ENCODE results near the gene GPBAR1.

Gene GPBAR1

DNA sequence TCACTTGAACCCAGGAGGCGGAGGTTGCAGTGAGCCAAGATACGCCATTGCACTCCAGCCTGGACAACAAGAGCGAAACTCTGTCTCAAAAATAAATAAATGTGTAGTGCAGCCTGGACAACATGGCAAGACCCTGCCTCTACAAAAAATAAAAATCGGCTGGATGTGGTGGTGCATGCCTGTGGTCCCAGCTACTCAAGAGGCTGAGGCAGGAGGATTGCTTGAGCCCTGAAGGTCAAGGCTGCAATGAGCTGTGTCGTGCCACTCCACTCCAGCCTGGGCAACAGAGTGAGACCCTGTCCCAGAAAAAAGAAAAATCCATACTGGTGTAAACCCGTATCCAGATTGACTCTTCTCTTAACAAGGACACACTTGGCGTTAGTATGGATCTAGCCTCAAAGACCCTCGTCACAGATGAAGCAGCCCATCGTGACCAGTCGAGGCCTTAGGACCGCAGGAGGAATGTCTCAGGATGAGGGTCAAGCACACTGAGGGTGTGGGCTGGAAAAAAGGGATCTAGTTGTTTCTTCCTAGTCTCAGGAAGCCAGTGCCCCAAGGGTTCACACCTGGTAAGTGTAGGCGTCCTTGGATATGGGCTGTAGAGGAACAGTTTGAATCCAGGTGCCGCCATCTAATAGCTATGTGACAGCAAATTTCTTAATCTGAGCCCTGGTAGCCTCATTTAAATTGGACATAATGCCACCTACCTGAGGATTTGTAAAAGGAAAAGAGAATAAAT lies 4.0 kb upstream of the GPBAR1 start:
- no peak for DNase-seq (ENCODE audit: low read depth)
- TF ChIP-seq, protein P1, sequence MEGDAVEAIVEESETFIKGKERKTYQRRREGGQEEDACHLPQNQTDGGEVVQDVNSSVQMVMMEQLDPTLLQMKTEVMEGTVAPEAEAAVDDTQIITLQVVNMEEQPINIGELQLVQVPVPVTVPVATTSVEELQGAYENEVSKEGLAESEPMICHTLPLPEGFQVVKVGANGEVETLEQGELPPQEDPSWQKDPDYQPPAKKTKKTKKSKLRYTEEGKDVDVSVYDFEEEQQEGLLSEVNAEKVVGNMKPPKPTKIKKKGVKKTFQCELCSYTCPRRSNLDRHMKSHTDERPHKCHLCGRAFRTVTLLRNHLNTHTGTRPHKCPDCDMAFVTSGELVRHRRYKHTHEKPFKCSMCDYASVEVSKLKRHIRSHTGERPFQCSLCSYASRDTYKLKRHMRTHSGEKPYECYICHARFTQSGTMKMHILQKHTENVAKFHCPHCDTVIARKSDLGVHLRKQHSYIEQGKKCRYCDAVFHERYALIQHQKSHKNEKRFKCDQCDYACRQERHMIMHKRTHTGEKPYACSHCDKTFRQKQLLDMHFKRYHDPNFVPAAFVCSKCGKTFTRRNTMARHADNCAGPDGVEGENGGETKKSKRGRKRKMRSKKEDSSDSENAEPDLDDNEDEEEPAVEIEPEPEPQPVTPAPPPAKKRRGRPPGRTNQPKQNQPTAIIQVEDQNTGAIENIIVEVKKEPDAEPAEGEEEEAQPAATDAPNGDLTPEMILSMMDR (conservative IDR thresholded peaks at IDR 0.05; ENCODE audit: low read depth, low read length), result no peak
- H3K4me3 ChIP-seq (ENCODE audit: low read depth, low read length), result no peak overlapping the region

DNA sequence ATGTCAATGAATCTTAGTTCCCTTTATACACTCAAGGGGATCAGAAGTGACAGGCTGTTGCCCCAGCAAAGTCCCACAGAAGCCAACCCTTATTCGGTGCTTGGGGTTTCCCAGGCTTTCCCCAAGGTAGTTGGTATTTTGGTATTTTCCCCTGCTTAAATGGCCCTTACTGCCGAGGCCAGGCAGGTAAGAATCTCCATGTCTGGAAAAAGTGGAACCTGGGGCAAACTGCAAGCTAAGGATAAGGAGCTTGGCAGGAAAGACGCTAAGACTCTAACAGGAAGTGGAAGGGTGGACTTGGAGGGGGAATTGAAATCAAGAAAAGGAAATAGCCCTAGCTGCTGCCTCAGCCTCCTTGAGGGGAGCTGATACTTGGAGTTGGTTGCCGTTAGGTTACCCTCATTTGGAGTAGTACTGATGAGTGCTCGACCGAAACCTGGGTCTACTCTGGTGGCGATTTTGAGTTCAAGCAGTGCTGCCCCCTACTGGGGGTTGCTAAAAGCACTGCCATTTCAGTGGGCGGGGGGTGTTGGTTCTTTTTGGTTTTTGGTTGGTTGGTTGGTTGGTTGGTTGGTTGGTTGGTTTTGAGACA lies 3.3 kb upstream of the GPBAR1 start:
- TF ChIP-seq, protein P1 (conservative IDR thresholded peaks at IDR 0.05; ENCODE audit: low read depth, low read length), result peak; percentile 77
- peak; percentile 46 for DNase-seq (ENCODE audit: low read depth)
- H3K4me3 ChIP-seq (ENCODE audit: low read depth, low read length), result no peak overlapping the region

DNA sequence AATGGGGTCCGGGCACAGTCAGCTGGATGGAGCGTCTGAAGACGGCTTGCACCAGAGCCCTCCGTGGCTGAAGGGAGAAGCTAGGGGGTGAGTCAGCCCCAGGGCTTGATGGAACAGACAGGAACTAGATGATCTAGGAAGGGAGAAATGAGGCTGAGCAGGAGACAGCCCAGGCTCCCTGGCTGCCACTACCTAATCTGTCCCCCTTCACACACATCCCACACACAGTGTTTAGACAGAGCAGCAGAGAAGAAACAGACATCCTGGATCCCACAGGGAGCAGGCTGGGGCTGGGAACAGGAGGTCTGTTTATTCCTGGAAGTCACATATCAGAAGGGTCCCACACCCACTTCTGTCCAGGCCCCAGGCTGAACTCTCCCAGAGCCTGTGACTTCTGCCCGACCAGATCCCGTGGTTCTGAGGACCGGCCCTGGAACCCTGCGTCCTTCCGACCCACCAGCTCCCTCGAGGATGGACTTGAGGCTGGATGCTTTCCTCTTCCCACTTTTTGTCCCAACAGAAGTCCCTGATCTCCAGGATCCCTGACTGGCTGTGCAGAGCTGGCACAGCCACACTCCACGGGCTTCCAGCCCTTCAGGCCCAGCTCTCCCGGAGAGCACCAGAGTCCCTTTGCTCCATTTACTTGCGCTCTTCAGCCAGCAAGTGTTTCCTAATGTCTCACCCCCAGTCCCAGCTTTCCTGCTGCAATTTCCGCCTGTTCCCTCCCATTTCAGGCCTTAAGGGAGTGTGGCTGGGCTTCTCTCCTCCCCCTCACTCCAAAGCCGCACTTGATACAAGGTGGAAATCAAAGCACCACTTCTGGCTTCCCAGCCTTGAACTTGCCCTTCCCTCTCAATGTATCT lies 1.5 kb upstream of the GPBAR1 start:
- DNase-seq (ENCODE audit: low read depth), result peak; percentile 79
- TF ChIP-seq, protein P1 (conservative IDR thresholded peaks at IDR 0.05; ENCODE audit: low read depth, low read length), result no peak
- H3K4me3 ChIP-seq (ENCODE audit: low read depth, low read length), result no peak overlapping the region

DNA sequence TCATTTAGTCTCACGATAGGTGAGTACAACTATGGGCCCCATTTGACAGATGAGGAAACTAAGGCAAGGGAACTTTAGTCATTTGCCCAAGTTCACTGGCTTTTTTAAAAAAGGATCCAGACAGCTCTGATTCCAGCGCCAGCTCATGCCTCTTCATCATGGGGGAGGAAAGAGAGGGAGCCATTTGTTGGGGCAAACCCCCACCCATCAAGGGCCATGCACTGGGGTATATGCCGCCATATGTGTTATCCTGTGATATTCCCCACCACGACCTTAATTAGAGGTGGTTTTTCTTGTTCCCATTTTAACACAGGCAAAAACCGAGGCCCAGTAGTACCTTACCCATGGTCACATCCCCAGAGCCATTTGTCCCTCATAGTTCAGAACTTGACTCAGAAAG lies 649 bp upstream of the GPBAR1 start:
- H3K4me3 ChIP-seq (ENCODE audit: low read depth, low read length), result no peak overlapping the region
- DNase-seq (ENCODE audit: low read depth), result no peak
- TF ChIP-seq, protein P1 (conservative IDR thresholded peaks at IDR 0.05; ENCODE audit: low read depth, low read length), result no peak

DNA sequence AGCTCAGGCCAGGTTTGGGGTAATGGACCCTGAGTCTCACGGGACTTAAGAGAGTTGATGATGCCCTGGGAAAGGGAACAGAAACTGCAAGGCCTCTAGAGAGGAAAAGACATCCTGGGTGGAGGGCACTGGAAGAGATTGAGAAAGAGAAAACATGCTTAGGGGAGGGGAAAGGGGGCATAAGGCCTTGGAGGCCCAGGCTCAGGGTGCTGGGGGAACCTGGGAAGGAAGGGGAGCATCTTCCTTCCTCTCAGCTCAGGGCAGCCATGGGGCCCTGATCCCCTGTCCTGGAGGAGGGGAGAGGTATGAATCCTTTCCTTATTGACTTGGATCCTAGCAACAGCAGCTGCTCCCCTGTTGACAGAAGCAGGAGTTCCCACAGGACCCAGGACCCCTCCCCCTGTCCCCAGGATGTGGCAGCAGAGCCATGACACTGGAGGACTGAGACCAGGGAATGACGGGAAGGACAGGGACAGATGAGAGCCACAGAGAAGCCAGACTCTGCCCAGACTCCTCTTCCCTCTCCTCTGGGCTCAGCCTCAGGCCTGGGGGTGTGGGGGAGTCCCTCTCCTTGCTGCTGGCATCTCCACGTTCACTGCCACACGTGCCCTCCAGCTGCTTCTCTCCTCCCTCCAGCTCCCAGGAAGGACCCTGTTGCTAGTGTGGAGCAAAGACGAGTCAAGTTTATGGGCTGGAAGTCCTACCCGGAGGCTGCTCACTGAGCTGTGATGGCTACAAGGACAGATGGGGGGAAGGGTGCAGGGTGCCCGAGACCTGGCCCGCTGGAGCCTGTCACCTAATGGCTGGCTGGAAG lies 815 bp downstream of the GPBAR1 start:
- TF ChIP-seq, protein P1 (conservative IDR thresholded peaks at IDR 0.05; ENCODE audit: low read depth, low read length), result no peak
- DNase-seq (ENCODE audit: low read depth), result no peak
- no peak overlapping the region for H3K4me3 ChIP-seq (ENCODE audit: low read depth, low read length)

DNA sequence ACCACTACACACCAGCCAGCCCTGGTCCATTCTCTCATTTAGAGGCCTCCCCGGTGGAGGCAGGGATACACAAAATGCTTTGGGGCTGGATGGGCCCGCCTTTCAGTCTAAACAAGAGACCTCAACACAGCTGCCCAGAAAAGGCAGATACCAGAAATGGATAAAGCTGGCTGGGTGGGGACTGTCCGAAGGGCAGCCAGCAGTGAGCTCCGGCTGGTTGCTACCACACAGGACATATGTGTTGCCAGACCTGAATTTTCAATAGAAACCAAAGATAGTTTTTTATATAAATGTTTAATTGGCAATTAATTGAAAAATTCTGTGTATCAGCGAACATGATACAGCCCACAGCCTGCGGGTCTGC lies 1.4 kb downstream of the GPBAR1 start:
- H3K4me3 ChIP-seq (ENCODE audit: low read depth, low read length), result no peak overlapping the region
- TF ChIP-seq, protein P1 (conservative IDR thresholded peaks at IDR 0.05; ENCODE audit: low read depth, low read length), result no peak
- DNase-seq (ENCODE audit: low read depth), result no peak
